G401 (cell line): ENCODE measurements around the gene DMKN. TPM values are rescaled to one million over a fixed set of nuclear protein-coding genes. Genes with fewer than 3 reads are reported as not detected.
"Not testable (repeated sequence)": the region's sequence is repeated elsewhere in the genome, so short reads cannot be mapped to it uniquely, and the experiment has no call there.

Experiments used
- DNase-seq: peaks from one replicate; pipeline ENCODE4 v3.0.0-alpha.2; 2015; ENCODE audit warnings: low spot score
- in situ Hi-C: cut with HindIII; loops from 2 replicates; pipeline ENCODE4 v1.10.0; 2016; ENCODE audit warnings: low sequenced_read_pairs, mixed read lengths
- total RNA-seq: library from RNA; depleted of rRNA; stranded (reverse); fragments of >200 nt; shearing (Covaris generic); gene quantifications from 2 replicates; pipeline ENCODE4 v1.2.3, GENCODE V29; 2014

DMKN gene
- total RNA-seq, 1 experiment from 2014 or later, result 85.4 TPM

DNA sequence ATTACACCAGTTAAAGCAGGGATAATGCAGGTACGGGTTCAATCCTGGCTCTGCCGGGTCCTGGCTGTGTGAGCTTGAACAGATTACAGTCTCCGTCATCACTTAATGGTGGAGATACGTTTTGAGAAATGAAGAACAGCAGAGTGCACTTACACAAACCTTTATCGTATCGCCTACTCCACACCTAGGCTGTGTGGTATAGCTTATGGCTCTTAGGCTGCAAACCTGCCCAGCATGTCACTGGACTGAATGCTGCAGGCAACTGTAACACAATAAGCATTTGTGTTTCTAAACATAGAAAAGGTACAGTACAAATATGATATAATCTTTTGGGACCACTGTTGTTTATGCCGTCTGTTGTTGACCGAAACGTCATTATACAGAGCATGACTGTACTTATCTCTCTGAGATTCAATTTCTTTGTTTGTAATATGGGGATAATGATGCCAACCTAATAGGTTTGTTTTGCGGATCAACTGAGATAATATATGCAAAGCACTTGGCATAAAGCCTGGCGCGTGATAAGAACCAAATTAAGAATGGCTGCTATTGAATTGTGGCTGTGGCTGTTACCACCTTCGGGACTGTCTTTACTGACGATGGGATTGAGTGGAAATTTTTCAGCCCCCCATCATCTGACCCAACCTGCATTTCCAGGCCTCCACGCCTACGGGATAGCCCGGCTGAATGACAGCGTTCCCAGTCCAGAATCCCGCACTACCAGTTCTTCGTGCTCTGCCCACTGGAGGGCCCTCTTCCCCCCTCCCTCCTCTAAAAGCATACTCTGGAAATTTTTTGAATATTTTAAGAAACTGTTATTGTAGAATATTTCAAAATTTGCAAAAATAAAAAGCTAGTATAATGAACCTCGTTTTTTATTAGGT, 34.4 kb downstream of the DMKN start:
- no peak for DNase-seq
- in situ Hi-C loops, result no loop called here

DNA sequence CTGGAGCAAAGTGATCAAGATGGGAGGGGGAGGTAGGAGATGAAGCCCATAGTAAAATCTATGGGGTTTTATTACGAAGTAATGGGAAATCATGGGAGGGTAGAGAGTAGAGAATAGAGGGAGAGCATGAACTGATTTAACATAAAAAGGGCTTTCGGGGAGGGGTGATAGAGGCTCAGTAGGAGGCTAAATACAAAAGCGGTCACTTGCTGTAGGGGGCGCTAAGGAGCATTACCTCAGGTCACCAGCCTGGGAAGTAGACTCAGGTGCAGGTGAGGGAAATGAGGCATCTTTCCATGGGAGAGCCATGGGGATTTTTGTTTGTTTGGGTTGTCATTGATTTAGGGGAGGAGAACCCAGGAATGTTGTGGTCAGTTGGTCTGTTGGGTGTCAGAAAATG, 37.3 kb downstream of the DMKN start:
- in situ Hi-C loops, result no loop called here
- DNase-seq, result no peak

DNA sequence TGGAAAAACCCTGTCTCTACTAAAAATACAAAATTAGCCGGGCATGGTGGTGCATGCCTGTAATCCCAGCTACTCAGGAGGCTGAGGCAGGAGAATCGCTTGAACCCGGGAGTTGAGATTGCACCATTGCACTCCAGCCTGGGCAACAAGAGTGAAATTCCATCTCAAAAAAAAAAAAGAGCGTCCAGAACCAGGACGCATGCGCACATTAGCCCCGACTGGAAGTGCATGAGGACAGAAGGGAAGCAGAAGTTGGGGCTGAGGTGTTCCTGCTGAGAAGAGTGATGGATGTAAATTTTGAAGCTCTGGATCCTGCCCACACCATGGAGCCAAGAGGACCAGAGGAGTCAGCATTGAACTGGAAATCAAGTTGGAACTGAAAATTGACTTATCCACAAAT, 38.9 kb downstream of the DMKN start:
- DNase-seq, in situ Hi-C loops: not testable (repeated sequence)

DNA sequence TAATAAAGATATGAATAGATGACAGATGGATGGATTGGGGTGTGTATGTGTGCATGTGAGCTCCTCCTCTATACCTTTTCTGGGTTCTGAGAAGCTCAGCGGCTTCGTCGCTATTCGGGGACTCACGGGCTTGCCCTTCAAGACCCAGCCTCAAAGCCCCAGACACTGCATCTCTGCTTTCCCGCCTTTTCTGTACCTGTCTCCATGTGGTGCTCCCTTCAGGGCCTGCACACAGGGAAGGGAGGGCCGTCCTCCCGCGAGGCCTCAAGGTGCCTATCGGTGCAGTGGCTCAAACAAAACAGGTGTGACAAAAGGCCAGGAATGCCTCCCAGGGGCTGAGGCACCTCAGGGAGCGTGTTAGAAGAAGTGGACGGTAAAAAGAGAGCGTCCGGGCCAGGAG, 39.3 kb downstream of the DMKN start:
- in situ Hi-C loops, result no loop called here
- no peak for DNase-seq

GRCh38 chr19:35471946-35472345, 41.5 kb downstream of the DMKN start:
- DNase-seq, result no peak
- in situ Hi-C loops, result no loop called here

GRCh38 chr19:35471075-35471474, 42.4 kb downstream of the DMKN start:
- DNase-seq, in situ Hi-C loops: not testable (repeated sequence)

- in situ Hi-C loops, result no loop called here
- DNase-seq, result no peak
These were observed 43.3 kb downstream of the DMKN start for GRCh38 chr19:35470128-35470527.

- peak; percentile 4 for DNase-seq
- in situ Hi-C loops, result no loop called here
These were observed 44.8 kb downstream of the DMKN start for GRCh38 chr19:35468637-35469036.

DNA sequence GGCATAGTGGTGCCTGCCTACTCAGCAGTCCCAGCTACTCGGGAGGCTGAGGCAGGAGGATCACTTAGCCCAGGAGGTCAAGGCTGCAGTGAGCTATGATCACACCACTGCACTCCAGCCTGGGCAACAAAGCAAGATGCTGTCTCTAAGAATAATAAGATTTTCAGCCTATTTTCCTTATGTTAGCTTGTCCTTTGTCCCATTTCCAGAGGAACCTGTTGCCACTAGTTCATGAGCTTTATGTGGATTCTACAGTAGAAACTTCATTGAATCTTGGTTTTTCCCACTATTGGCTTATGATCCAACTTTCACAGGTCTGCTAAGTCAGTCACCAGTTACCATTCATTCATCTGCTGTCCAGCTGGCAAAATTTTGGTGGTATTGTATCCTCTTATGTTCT, 47.2 kb downstream of the DMKN start:
- DNase-seq, result no peak
- in situ Hi-C loops, result no loop called here

GRCh38 chr19:35462956-35463355, 50.5 kb downstream of the DMKN start:
- DNase-seq, in situ Hi-C loops: not testable (repeated sequence)

DNA sequence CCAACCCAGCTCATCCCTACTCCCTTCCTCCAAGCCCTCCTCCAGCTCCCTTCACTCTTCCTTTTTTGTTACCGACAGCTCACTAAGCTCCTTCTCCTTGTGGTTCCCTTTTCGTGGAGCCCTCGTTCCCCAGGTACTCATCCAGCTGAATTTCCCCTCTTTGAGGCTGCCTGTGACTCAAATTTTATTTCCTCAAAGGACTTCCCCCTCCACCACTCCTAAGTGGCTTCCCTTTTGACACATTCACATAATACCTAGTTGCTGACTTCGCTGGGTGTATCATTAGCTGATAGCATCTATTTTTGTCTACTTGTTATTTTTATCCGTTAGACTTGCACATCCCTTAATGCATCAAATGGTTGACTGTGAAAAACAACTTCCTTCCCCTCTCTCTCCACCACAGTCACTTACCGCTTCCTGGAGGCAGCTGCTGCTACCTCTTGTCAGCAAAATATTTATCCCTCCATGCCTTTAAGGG, 50.9 kb downstream of the DMKN start:
- in situ Hi-C loops, result no loop called here
- no peak for DNase-seq

DNA sequence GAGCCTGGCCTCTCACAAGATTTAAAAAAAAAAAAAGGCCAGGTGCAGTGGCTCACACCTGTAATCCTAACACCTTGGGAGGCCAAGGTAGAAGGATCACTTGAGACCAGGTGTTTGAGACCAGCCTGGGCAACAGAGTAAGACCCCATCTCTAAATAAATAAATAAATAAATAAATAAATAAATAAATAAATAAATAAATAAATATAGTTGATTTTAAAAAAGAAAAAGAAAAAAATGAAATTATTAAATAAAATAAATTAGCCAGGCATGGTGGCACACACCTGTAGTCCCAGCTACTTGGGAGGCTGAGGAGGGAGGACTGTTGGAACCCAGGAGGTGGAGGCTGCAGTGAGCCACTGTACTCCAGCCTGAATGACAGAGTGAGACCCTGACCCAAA, 51.7 kb downstream of the DMKN start:
- DNase-seq, in situ Hi-C loops: not testable (repeated sequence)

DNA sequence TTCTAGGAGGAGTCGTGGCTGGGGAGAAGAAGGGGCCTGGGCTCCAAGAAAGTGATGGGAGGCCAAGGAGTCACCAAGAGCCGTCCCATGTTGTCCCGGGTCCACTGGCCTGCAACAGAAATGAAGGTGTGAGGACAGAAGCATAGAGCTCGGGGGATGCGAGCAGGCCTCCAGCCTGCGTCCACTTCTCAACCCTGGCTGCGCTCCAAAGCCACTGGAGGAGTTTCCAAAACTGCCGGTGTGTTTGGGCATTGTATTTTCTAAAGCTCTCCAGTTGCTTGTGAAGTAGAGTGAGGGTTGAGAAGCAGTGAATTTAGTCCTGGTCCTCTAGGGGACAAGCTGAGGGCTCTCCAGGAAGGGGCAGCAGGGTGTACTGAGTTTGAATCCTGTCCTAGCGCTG, 52.4 kb downstream of the DMKN start:
- in situ Hi-C loops, result no loop called here
- no peak for DNase-seq

DNA sequence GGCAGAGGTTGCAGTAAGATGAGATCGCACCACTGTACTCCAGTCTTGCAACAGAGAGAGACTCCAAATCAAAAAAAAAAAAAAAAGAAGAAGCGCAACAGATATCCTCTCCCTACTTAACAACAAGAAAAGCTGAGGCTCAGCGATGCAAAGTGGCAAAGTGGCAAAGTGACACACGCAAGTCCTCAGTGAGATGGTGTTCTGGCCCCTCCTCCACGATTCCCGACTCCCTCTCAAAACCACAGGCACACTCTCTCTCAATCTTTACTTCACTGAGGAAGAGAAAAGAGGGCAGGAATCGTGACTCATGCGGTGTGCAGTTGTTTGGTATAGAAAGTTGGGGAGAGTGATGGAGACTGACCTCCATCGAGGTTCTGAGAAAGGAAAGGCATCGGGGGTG, 52.8 kb downstream of the DMKN start:
- in situ Hi-C loops, result no loop called here
- no peak for DNase-seq

- DNase-seq, result peak; percentile 6
- in situ Hi-C loops, result no loop called here
These were observed 53.9 kb downstream of the DMKN start for GRCh38 chr19:35459414-35460082.

DNA sequence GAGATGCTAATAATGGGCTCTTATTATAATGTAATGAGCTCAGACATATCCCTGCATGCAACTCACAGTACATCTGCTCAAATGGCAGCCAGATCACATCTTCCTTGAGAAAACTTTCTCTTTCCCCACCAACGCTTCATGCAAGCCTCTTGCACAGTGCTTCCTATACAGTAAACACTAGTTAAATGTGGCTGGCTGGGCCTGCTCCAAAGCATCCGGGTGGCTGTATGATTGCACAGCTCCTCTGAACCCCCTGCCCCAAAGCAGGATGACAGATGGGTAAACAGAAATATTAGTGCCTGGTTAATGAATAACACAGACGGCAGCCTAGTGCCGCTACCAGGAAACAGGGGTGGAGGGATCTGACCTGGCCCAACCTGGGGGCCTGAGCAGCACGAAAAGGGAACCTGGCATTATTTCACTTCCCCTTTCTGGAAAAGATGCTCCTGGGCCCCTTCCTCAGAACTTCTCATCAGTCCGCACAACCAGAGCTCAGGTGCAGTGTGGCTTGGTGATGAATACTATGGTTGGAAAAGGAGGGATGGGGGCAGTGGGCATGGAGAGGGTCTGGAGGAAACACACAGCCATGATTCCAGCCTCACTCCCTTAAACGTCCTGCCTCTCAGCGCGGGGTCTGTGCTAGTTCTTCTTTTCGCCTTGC, 54.6 kb downstream of the DMKN start:
- DNase-seq, result no peak
- in situ Hi-C loops, result no loop called here

DNA sequence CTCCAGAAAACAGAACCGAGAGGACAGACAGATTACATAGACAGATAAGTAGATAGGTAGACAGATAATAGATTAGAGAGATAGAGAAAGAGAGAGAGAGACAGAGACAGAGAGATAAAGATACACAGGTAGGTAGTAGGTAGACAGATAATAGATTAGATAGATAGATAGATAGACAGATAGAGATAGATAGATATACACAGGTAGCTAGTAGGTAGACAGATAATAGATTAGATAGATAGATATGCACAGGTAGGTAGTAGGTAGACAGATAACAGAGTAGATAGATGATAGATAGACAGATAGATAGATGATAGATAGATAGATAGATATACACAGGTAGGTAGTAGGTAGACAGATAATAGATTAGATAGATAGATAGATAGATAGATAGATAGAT, 55.3 kb downstream of the DMKN start:
- DNase-seq, result no peak
- in situ Hi-C loops, result no loop called here

GRCh38 chr19:35457173-35457572, 56.3 kb downstream of the DMKN start:
- in situ Hi-C loops, result no loop called here
- no peak for DNase-seq

DNA sequence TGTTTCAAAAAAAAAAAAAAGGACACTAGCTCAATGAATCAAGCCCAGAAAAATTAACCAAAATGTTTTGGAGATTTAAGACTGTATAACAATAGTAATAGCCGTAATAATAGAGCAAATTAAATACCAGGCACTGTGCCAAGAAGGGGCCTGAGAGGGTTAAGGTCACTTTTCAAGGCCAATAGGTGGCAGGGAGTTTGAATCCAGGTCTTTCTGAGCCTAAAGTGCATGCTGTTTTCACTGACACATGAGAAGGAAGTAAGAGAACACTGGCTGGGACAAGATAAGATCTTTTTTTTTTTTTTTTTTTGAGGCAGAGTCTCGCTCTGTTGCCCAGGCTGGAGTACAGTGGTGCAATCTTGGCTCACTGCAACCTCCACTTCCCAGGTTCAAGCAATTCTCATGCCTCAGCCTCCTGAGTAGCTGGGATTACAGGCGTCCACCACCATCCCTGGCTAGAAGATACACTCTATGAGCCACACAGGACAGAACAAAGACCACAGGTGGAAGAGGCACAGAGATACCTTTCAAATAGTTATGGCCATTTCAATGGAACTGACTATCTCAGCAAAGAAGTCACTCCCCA, 57.7 kb downstream of the DMKN start:
- in situ Hi-C loops, result no loop called here
- DNase-seq, result no peak

DNA sequence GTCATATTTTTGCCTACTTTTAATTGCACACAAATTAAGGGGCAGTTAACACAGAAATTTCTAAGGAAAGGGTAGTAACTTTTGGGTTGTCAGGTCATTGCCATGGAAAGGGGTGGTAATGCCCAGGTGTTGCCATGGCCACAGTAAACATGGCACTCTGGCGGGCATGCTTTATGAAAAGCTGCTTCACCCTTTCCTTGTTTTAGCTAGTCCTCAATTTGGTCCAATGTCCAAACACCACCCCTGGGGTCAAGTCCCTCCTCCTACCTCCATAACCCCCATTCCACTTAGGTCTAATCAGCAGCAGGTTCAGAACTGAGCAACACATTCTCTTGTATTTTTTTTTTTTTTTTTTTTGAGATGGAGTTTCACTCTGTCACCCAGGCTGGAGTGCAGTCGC, 58.8 kb downstream of the DMKN start:
- DNase-seq, result no peak
- in situ Hi-C loops, result no loop called here
